ENCODE results near the gene TMEM132C. TPM values are rescaled to one million over a fixed set of nuclear protein-coding genes. Genes with fewer than 3 reads are reported as not detected.

TMEM132C gene
- total RNA-seq, 3 donors from 2014 or later (not counting 1 experiment from before 2014, with no cell fraction given) = 0.08 to 0.41 TPM; not detected in 1

DNA sequence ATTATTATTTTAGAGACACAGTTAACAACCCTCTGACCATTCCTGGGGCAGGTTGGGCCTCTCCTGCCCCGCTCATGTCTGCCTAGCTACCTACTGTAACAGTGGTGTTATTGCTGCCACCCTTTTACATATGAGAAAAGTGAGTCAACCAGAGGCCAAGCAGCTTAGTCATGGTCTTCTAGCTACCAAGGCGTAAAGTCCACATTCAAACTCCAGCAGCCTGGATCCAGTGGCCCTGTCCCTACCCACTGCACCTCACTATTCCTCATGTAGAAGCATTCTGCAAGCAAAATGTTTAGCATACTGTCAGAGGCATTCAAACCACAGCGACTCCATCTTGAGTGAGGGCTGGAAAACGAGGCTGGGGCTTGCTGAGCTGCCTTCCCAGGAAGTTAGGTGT, 461.0 kb downstream of the TMEM132C start:
- H3K4me3 ChIP-seq (ENCODE audit: low read length) = no peak overlapping the region
- H3K27me3 ChIP-seq (ENCODE audit: control insufficient read depth, insufficient read depth, low read length) = no peaks in the 10 kb centered on the region
- intact Hi-C loops (cut with micrococcal nuclease) = no loop called here
- H3K27ac ChIP-seq (ENCODE audit: low read length) = no peak overlapping the region
- H3K4me1 ChIP-seq (ENCODE audit: control insufficient read depth, insufficient read depth, low read length) = peaks cover 17% of the 10 kb centered on the region
- H3K9me3 Mint-ChIP-seq = no peaks in the 10 kb centered on the region
- TF ChIP-seq, protein P1, sequence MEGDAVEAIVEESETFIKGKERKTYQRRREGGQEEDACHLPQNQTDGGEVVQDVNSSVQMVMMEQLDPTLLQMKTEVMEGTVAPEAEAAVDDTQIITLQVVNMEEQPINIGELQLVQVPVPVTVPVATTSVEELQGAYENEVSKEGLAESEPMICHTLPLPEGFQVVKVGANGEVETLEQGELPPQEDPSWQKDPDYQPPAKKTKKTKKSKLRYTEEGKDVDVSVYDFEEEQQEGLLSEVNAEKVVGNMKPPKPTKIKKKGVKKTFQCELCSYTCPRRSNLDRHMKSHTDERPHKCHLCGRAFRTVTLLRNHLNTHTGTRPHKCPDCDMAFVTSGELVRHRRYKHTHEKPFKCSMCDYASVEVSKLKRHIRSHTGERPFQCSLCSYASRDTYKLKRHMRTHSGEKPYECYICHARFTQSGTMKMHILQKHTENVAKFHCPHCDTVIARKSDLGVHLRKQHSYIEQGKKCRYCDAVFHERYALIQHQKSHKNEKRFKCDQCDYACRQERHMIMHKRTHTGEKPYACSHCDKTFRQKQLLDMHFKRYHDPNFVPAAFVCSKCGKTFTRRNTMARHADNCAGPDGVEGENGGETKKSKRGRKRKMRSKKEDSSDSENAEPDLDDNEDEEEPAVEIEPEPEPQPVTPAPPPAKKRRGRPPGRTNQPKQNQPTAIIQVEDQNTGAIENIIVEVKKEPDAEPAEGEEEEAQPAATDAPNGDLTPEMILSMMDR (IDR thresholded peaks at IDR 0.05) = no peak
- no peaks in the 10 kb centered on the region for H3K36me3 ChIP-seq (ENCODE audit: control insufficient read depth, insufficient read depth, low read length)
- ATAC-seq = peak in 1 of 3 donors; percentile 50
- H3K4me1 Mint-ChIP-seq = peaks cover 59 to 60% of the 10 kb centered on the region in 2 donors
- peak overlapping the region; percentile 37 for H3K4me3 Mint-ChIP-seq
- H3K27me3 Mint-ChIP-seq (ENCODE audit: low read depth in 2 of 2) = no peaks in the 10 kb centered on the region
- H3K36me3 Mint-ChIP-seq = no peaks in the 10 kb centered on the region
- H3K9me3 ChIP-seq (ENCODE audit: control insufficient read depth, insufficient read depth, low read length) = no peaks in the 10 kb centered on the region
- H3K27ac Mint-ChIP-seq = peak overlapping the region; percentile 71 to 84
- WGBS (ENCODE audit: insufficient coverage) = 87% methylated on average over 4 of the region's 4 CpGs
- DNase-seq = no peak

DNA sequence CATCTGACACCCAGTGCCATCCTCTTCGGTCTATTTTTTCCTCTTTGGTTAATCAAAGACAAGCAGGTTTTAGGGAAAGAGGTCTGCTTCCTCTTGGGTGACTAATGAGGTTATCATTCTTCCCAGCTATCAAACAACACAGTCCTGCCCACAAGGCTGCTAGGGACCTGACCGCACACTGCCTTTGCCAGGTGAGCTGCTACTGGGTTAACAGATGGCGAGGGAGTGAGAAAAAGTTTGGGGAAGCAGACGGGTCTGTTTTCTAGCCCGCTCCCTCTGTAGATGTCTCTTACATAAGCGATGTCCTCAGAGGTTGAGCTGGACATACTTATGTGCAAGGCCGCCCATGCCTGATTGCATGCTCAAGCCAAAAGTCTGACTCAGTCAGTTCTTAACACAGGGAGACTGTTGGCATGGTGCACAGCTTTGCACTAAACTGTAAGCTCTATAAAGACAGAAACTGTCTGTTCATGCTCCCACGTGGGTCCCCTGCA, 462.7 kb downstream of the TMEM132C start:
- peak overlapping the region; percentile 68 to 79 for H3K27ac Mint-ChIP-seq
- ATAC-seq = peak in 2 of 3 donors; percentile 50 to 55
- H3K4me3 Mint-ChIP-seq = peak overlapping the region; percentile 60

DNA sequence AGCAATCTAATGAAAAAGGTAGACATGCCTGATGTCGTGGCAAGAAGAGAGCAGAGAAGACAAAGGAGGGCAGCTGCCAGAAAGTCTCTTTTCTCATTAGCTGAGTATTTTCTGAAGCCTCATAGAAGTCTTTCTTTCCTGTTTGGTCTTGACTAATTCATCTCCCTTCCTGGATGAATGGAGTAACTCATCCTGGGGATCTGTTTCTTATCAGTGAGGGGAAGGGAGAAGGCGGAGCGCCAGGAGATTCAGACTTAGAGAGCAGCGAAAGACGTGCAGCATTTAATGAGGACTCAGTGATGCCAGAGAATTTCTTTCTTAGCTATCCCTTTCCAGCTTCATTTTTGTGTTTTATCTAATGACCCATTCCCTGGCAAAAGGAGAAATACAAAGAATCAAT, 467.4 kb downstream of the TMEM132C start:
- DNase-seq = no peak
- no peaks in the 10 kb centered on the region for H3K36me3 ChIP-seq (ENCODE audit: control insufficient read depth, insufficient read depth, low read length)
- Mint-ChIP-seq H3K4me1 (peaks cover 67 to 69% of the 10 kb centered on the region in 2 donors), H3K27ac (peak overlapping the region; percentile 5 to 65), H3K9me3 (peaks cover 5 to 6% of the 10 kb centered on the region in 2 donors), H3K36me3 (peaks cover 7% of the 10 kb centered on the region), H3K27me3 (ENCODE audit: low read depth in 2 of 2) (no peaks in the 10 kb centered on the region), H3K4me3 (no peak overlapping the region)
- H3K4me1 ChIP-seq (ENCODE audit: control insufficient read depth, insufficient read depth, low read length) = peaks cover 13% of the 10 kb centered on the region
- no peak overlapping the region for H3K4me3 ChIP-seq (ENCODE audit: low read length)
- TF ChIP-seq, protein P1 (IDR thresholded peaks at IDR 0.05) = no peak
- H3K9me3 ChIP-seq (ENCODE audit: control insufficient read depth, insufficient read depth, low read length) = no peaks in the 10 kb centered on the region
- H3K27ac ChIP-seq (ENCODE audit: low read length) = no peak overlapping the region
- no peaks in the 10 kb centered on the region for H3K27me3 ChIP-seq (ENCODE audit: control insufficient read depth, insufficient read depth, low read length)
- intact Hi-C loops (cut with micrococcal nuclease) = no loop called here
- 93% methylated on average over 5 of the region's 5 CpGs for WGBS (ENCODE audit: insufficient coverage)
- ATAC-seq = no peak

More for the DNA sequence above, 462.7 kb downstream of the TMEM132C start:
- Mint-ChIP-seq H3K9me3 (no peaks in the 10 kb centered on the region), H3K36me3 (no peaks in the 10 kb centered on the region), H3K4me1 (peaks cover 67 to 71% of the 10 kb centered on the region in 2 donors), H3K27me3 (ENCODE audit: low read depth in 2 of 2) (no peaks in the 10 kb centered on the region)
- Histone ChIP-seq H3K27ac (ENCODE audit: low read length) (no peak overlapping the region), H3K4me1 (ENCODE audit: control insufficient read depth, insufficient read depth, low read length) (peaks cover 17% of the 10 kb centered on the region), H3K36me3 (ENCODE audit: control insufficient read depth, insufficient read depth, low read length) (no peaks in the 10 kb centered on the region), H3K9me3 (ENCODE audit: control insufficient read depth, insufficient read depth, low read length) (no peaks in the 10 kb centered on the region), H3K4me3 (ENCODE audit: low read length) (no peak overlapping the region), H3K27me3 (ENCODE audit: control insufficient read depth, insufficient read depth, low read length) (no peaks in the 10 kb centered on the region)
- TF ChIP-seq, protein P1 (IDR thresholded peaks at IDR 0.05) = no peak
- no peak for DNase-seq
- WGBS (ENCODE audit: insufficient coverage) = 24% methylated on average over 6 of the region's 8 CpGs
- intact Hi-C loops (cut with micrococcal nuclease) = no loop called here

Data from natural killer cell (primary cell).